ENCODE data around the gene OR4D2. TPM values are rescaled to one million over a fixed set of nuclear protein-coding genes. Genes with fewer than 3 reads are reported as not detected.
A peak's percentile ranks its signal among the peaks of the same experiment; 100 is the strongest.

Gene OR4D2
- total RNA-seq, 2 experiments from 2014 or later, result not detected

GRCh38 chr17:58176200-58176599, 9.4 kb downstream of the OR4D2 start:
- DNase-seq, result peak; percentile 31
- H3K27ac Mint-ChIP-seq, result no peak overlapping the region
- ChIA-PET POLR2A (no interaction called here), CTCF (interaction anchor here (0.9 to 2.3 kb wide), 5 partner anchors 11 to 58 kb away, joined by 3 to 11 read pairs (median 5); no protein-coding TSS in a partner anchor)
- H3K9me3 Mint-ChIP-seq (ENCODE audit: insufficient read depth), result no peaks in the 10 kb centered on the region
- H3K4me1 Mint-ChIP-seq (ENCODE audit: low read depth), result peaks cover 14% of the 10 kb centered on the region
- H3K27me3 Mint-ChIP-seq (ENCODE audit: low read depth), result peaks cover 19% of the 10 kb centered on the region
- no peak for ATAC-seq
- no peak overlapping the region for H3K4me3 Mint-ChIP-seq
- no peaks in the 10 kb centered on the region for H3K36me3 Mint-ChIP-seq (ENCODE audit: low read depth)

GRCh38 chr17:58181796-58182195, 15.0 kb downstream of the OR4D2 start:
- H3K4me1 Mint-ChIP-seq (ENCODE audit: low read depth), result peaks cover 4% of the 10 kb centered on the region
- POLR2A ChIA-PET, result interaction anchor here (0.5 kb wide), 1 partner anchor 115 kb away, joined by 4 read pairs; no protein-coding TSS in a partner anchor
- no peaks in the 10 kb centered on the region for H3K36me3 Mint-ChIP-seq (ENCODE audit: low read depth)
- H3K27ac Mint-ChIP-seq, result no peak overlapping the region
- CTCF ChIA-PET, result interaction anchor here (1.5 to 1.8 kb wide), 2 partner anchors 9 to 18 kb away, joined by 4 to 8 read pairs; no protein-coding TSS in a partner anchor
- DNase-seq (no peak), ATAC-seq (no peak)
- no peaks in the 10 kb centered on the region for H3K9me3 Mint-ChIP-seq (ENCODE audit: insufficient read depth)
- H3K4me3 Mint-ChIP-seq, result no peak overlapping the region
- H3K27me3 Mint-ChIP-seq (ENCODE audit: low read depth), result peaks cover 5% of the 10 kb centered on the region

GRCh38 chr17:58183514-58183913, 16.7 kb downstream of the OR4D2 start:
- H3K27ac Mint-ChIP-seq, result no peak overlapping the region
- ATAC-seq (no peak), DNase-seq (no peak)
- peaks cover 4% of the 10 kb centered on the region for H3K4me1 Mint-ChIP-seq (ENCODE audit: low read depth)
- H3K9me3 Mint-ChIP-seq (ENCODE audit: insufficient read depth), result no peaks in the 10 kb centered on the region
- ChIA-PET CTCF (interaction anchor here (1.6 kb wide), 1 partner anchor 66 kb away, joined by 6 read pairs; no protein-coding TSS in a partner anchor), POLR2A (no interaction called here)
- peaks cover 2% of the 10 kb centered on the region for H3K27me3 Mint-ChIP-seq (ENCODE audit: low read depth)
- no peaks in the 10 kb centered on the region for H3K36me3 Mint-ChIP-seq (ENCODE audit: low read depth)
- no peak overlapping the region for H3K4me3 Mint-ChIP-seq

- no peaks in the 10 kb centered on the region for H3K9me3 Mint-ChIP-seq (ENCODE audit: insufficient read depth)
- DNase-seq, result no peak
- no peak for ATAC-seq
- ChIA-PET CTCF (interaction anchor here (1.6 kb wide), 1 partner anchor 65 kb away, joined by 6 read pairs; no protein-coding TSS in a partner anchor), POLR2A (no interaction called here)
- H3K27ac Mint-ChIP-seq, result no peak overlapping the region
- H3K4me3 Mint-ChIP-seq, result no peak overlapping the region
- H3K4me1 Mint-ChIP-seq (ENCODE audit: low read depth), result peaks cover 4% of the 10 kb centered on the region
- peaks cover 2% of the 10 kb centered on the region for H3K27me3 Mint-ChIP-seq (ENCODE audit: low read depth)
- no peaks in the 10 kb centered on the region for H3K36me3 Mint-ChIP-seq (ENCODE audit: low read depth)
These were observed 17.7 kb downstream of the OR4D2 start for GRCh38 chr17:58184308-58184985.

- Mint-ChIP-seq H3K27ac (no peak overlapping the region), H3K4me3 (no peak overlapping the region), H3K4me1 (ENCODE audit: low read depth) (peaks cover 4% of the 10 kb centered on the region), H3K9me3 (ENCODE audit: insufficient read depth) (no peaks in the 10 kb centered on the region), H3K27me3 (ENCODE audit: low read depth) (peaks cover 2% of the 10 kb centered on the region), H3K36me3 (ENCODE audit: low read depth) (no peaks in the 10 kb centered on the region)
- no peak for ATAC-seq
- ChIA-PET CTCF (interaction anchor here (1.1 to 1.7 kb wide), 3 partner anchors 13 to 65 kb away, joined by 3 to 6 read pairs (median 5); no protein-coding TSS in a partner anchor), POLR2A (interaction anchor here (0.6 kb wide), 1 partner anchor 368 kb away, joined by 3 read pairs; no protein-coding TSS in a partner anchor)
- DNase-seq, result no peak
These were observed 18.4 kb downstream of the OR4D2 start for GRCh38 chr17:58184986-58185761.

GRCh38 chr17:58186591-58186990, 19.8 kb downstream of the OR4D2 start:
- ChIA-PET POLR2A (no interaction called here), CTCF (interaction anchor here (1.7 kb wide), 1 partner anchor 14 kb away, joined by 5 read pairs; no protein-coding TSS in a partner anchor)
- H3K27me3 Mint-ChIP-seq (ENCODE audit: low read depth), result peaks cover 7% of the 10 kb centered on the region
- no peaks in the 10 kb centered on the region for H3K9me3 Mint-ChIP-seq (ENCODE audit: insufficient read depth)
- ATAC-seq (no peak), DNase-seq (no peak)
- H3K4me3 Mint-ChIP-seq, result no peak overlapping the region
- H3K4me1 Mint-ChIP-seq (ENCODE audit: low read depth), result peaks cover 4% of the 10 kb centered on the region
- H3K27ac Mint-ChIP-seq, result no peak overlapping the region
- H3K36me3 Mint-ChIP-seq (ENCODE audit: low read depth), result no peaks in the 10 kb centered on the region

GRCh38 chr17:58187063-58187462, 20.3 kb downstream of the OR4D2 start:
- Mint-ChIP-seq H3K27ac (no peak overlapping the region), H3K4me1 (ENCODE audit: low read depth) (peaks cover 4% of the 10 kb centered on the region), H3K36me3 (ENCODE audit: low read depth) (no peaks in the 10 kb centered on the region), H3K27me3 (ENCODE audit: low read depth) (peaks cover 7% of the 10 kb centered on the region), H3K9me3 (ENCODE audit: insufficient read depth) (no peaks in the 10 kb centered on the region), H3K4me3 (no peak overlapping the region)
- DNase-seq, result no peak
- ATAC-seq, result no peak
- ChIA-PET CTCF (no interaction called here), POLR2A (interaction anchor here (0.6 kb wide), 1 partner anchor 130 kb away, joined by 3 read pairs; no protein-coding TSS in a partner anchor)

GRCh38 chr17:58187675-58188074, 20.9 kb downstream of the OR4D2 start:
- peaks cover 4% of the 10 kb centered on the region for H3K4me1 Mint-ChIP-seq (ENCODE audit: low read depth)
- no peak for ATAC-seq
- H3K9me3 Mint-ChIP-seq (ENCODE audit: insufficient read depth), result no peaks in the 10 kb centered on the region
- H3K27me3 Mint-ChIP-seq (ENCODE audit: low read depth), result peaks cover 7% of the 10 kb centered on the region
- H3K27ac Mint-ChIP-seq, result no peak overlapping the region
- no peak overlapping the region for H3K4me3 Mint-ChIP-seq
- H3K36me3 Mint-ChIP-seq (ENCODE audit: low read depth), result no peaks in the 10 kb centered on the region
- DNase-seq, result no peak
- ChIA-PET POLR2A (interaction anchor here (0.6 kb wide), 1 partner anchor 130 kb away, joined by 3 read pairs; no protein-coding TSS in a partner anchor), CTCF (interaction anchor here (1.1 kb wide), 1 partner anchor 15 kb away, joined by 8 read pairs; no protein-coding TSS in a partner anchor)

GRCh38 chr17:58189436-58190146, 22.8 kb downstream of the OR4D2 start:
- DNase-seq, result no peak
- peaks cover 4% of the 10 kb centered on the region for H3K4me1 Mint-ChIP-seq (ENCODE audit: low read depth)
- ATAC-seq, result no peak

GRCh38 chr17:58191241-58191896, 24.6 kb downstream of the OR4D2 start:
- Mint-ChIP-seq H3K27ac (no peak overlapping the region), H3K36me3 (ENCODE audit: low read depth) (no peaks in the 10 kb centered on the region), H3K4me1 (ENCODE audit: low read depth) (no peaks in the 10 kb centered on the region), H3K27me3 (ENCODE audit: low read depth) (peaks cover 7% of the 10 kb centered on the region), H3K9me3 (ENCODE audit: insufficient read depth) (no peaks in the 10 kb centered on the region), H3K4me3 (no peak overlapping the region)
- POLR2A ChIA-PET, result no interaction called here
- ATAC-seq (no peak), DNase-seq (no peak)
- CTCF ChIA-PET, result interaction anchor here (1.1 to 1.6 kb wide), 2 partner anchors 9 to 19 kb away, joined by 3 to 7 read pairs; no protein-coding TSS in a partner anchor

More at GRCh38 chr17:58189436-58190146, 22.8 kb downstream of the OR4D2 start:
- no peaks in the 10 kb centered on the region for H3K36me3 Mint-ChIP-seq (ENCODE audit: low read depth)
- ChIA-PET CTCF (interaction anchor here (0.9 kb wide), 1 partner anchor 11 kb away, joined by 4 read pairs; no protein-coding TSS in a partner anchor), POLR2A (no interaction called here)
- no peaks in the 10 kb centered on the region for H3K9me3 Mint-ChIP-seq (ENCODE audit: insufficient read depth)
- H3K27ac Mint-ChIP-seq, result no peak overlapping the region
- no peak overlapping the region for H3K4me3 Mint-ChIP-seq
- H3K27me3 Mint-ChIP-seq (ENCODE audit: low read depth), result peaks cover 7% of the 10 kb centered on the region

- DNase-seq (no peak), ATAC-seq (no peak)
- no peak within 1 kb of the TSS for H3K4me3 Mint-ChIP-seq
- H3K4me1 Mint-ChIP-seq (ENCODE audit: low read depth), result no peaks in the 10 kb centered on the region
- no peaks in the 10 kb centered on the region for H3K36me3 Mint-ChIP-seq (ENCODE audit: low read depth)
- POLR2A ChIA-PET, result no interaction called here
- CTCF ChIA-PET, result no interaction called here
- H3K27me3 Mint-ChIP-seq (ENCODE audit: low read depth), result peaks cover 4% of the 10 kb centered on the region
- H3K27ac Mint-ChIP-seq, result no peak within 1 kb of the TSS
- no peaks in the 10 kb centered on the region for H3K9me3 Mint-ChIP-seq (ENCODE audit: insufficient read depth)
These were observed 25.8 kb downstream of the OR4D2 start, which contains the start of gene EPX for GRCh38 chr17:58192612-58193011. Gene EPX, plus strand, starts transcription at chr17:58192726. Its CDS starts 121 bp downstream, at chr17:58192847.

Measured in activated CD8-positive, alpha-beta T cell treated with anti-CD3 and anti-CD28 coated beads, Interleukin-2, amount 10 ng/mL, durations not matched to agents 7 days and 5 days (primary cell).